Globus pallidus (tissue), 1 donor: Measurements from ENCODE around the gene ABCF2.
A peak's percentile ranks its signal among the peaks of the same experiment; 100 is the strongest.

Experiments used
- DNase-seq: peaks from one replicate; pipeline ENCODE4 v3.0.0-alpha.2; 2015; ENCODE audit warnings: low spot score

ABCF2 gene

DNA sequence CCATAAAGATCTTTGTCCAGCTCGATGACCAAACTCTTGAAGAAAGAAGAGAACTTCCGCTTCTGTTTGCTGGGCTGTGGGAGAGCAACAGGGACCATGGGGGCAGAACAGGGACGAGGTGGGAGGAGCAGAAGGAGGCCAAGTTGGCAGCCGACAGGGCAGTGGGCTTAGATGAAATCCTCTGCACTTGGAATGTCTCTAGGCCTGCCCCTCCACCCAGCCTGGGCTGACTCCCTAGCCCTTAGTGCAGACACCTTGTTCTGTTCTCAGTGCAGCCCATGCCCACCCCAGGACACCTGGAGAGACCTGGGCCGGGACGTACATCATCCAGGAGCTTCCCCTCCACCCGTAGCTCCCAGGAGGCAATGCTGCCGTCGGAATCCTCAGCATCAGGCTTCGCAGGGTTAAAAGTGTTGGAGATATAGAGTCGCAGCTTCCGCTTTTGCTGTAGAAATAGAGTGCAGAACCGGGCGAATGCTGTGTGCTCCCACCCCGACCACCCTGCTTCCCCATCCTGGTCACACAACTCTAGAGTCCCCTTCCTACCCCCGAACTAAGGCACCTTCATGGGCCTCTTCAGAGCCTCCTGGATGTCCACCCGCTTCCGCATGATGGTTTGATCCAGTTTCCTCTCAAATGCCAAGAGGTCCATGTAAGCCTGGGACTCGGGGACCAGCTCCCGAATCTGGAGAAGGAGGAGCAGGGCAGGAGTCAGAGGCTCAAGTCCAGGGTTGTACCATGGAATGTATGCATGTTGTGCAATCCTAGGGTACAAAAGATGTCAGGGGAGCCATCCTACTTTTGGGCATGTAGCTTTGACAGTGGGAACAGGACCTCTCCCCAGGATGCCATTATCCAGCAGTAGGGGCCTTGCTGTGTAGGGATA is 15.4 kb upstream of the ABCF2 start:
- DNase-seq = no peak

DNA sequence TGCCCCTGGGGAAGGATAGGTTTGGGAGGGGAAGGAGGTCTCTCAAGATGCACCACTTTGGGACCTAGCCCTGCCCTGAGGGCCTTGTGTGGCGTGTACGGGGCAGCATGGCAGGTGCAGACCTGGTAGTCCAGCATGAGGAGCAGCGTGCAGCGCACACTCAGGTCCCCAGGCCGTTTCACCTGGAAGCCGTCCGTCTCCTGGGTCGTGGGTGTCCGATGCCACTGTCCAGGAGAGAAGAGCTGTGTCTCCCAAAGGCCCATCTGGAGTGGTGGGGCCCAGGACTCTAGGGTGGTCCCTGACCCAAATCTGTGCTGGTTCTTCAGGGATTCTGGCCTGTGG is 14.7 kb upstream of the ABCF2 start:
- DNase-seq = no peak

DNA sequence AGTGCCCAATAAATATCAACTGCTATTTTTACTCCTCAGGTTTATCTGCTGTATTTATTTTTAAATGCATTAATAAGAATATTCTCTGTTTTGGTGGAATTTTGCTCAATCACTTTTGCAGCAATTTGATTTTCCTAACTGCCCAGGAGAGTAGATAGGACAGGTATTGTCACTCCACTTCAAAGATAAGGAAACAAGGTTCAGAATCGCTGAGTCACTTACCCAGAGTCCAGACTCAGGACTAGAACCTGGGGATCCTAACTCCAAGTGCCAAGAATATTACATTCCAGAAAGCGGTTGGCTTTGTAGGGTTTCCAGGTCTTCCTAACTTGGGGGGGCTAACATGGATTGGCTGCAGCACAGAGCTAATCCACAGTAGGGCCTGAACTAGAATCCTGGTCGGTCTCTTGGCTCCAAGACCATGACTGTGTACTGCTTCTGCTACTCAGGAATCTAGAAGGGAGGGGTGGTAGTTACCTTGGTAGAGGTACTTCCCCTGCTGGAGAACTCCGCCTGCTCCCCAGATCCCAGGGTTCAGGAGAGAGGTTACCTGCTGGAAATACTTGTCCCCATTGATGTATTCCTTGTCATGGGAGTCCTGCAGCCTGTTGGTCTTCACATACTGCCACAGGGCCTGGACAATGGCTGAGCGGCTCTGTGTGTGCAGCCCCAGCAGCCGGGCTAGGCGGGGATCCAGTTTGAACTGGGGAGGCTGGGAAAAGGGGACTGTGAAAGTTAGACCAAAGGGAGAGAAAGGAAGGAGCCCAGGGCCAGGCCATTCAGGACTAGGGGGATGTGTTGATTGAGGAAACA is 14.1 kb upstream of the ABCF2 start:
- no peak for DNase-seq

DNA sequence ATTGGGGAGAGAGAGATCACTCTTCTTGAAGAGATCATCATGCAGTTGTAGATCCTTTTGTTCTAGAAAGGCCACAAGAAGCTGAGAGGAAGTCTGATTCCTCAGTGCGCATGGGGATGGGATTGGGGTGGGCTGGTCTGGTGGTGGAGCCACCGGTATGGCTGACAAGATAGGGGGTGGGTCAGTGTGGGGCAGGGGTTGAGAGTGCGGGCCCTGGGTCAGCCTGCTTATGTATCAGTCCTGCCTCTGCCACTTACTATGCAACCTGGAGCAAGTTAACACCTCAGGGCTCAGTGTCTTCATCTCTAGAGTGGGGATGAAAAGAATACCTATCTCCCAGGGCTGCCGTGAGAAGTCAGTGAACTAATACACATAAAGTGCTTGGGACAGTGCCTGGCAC is 13.5 kb upstream of the ABCF2 start:
- DNase-seq = no peak

DNA sequence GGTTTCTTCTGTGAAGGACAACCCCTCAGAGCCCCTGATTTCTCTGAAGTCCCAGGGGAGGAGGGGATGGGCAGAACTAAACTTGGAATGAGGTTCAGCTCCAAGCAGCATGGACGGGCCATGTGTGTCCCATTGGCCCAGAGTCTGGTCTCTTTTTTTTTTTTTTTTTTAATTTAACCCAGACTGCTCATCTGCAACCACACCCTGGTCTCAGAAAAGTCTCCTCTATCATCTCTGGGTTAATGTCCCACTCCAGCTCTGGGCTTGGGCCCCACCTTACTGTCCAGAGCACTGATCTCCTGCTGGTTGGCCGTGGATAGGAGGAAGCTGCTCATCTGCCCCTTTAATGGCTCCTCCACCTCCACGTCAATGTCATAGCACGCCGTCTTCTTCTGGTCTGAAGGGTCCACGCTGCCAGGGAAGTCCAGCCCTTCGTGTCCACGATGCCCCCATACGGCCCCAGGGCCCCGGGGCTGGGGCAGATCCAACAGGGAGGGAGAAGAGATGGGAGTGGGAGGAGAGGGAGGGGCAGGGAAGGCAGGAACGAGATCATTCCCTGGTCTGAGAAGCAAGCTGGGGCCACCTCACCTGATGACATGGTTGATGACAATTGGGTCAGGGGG is 12.9 kb upstream of the ABCF2 start:
- no peak for DNase-seq

DNA sequence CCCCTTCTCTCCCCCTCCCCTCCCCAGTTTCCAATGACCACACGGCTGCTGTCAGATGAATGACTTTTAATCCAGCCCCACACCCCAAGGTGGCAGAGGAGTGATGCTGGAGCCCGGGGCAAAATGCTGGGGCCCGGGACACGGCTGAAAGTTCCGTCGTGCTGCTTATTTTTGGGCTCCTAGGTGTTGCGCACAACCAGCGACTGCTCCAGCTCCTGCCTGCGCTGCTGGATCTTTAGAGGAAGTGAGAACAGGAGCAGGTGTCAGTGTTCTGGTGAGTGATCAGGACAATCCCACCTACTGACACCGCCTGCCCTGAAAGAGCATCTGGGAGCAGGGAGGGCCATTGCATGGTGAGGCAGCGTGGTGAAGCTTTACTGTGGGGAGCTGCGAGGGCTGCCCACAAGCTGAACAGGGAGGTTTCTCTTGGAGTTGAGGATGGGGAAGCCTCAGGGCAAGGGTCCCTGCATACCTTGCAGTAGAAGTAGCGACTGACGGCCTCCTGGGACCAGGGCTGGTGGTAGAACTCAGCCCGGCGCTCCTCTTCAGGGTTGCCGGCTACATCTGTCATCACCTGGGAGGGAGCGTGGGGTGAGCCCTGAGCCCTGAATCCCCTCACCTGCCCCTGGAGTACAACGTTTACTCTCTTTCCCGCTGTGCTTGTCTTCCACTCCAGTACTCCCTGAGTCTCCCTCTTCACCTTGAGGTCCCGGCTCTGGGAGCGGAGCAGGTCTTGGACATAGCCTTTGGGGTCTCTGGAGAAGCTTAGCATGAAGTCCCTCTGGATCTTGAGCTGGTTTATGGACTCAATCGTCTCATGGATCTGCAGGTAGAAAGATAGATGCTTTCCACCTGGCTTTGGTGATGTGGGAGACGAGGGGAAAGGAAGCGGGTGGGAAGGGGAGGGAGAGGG is 12.2 kb upstream of the ABCF2 start:
- no peak for DNase-seq

DNA sequence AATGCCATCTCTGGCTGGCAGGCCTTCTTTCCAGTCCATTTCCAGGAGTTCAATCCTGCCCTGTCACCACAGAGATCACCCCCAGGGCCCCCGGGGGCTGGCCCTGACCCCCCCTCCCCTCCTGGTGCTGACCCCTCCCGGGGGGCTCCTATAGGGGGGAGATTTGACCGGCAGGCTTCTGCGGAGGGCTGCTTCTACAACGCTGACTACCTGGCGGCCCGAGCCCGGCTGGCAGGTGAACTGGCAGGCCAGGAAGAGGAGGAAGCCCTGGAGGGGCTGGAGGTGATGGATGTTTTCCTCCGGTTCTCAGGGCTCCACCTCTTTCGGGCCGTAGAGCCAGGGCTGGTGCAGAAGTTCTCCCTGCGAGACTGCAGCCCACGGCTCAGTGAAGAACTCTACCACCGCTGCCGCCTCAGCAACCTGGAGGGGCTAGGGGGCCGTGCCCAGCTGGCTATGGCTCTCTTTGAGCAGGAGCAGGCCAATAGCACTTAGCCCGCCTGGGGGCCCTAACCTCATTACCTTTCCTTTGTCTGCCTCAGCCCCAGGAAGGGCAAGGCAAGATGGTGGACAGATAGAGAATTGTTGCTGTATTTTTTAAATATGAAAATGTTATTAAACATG is 11.3 kb upstream of the ABCF2 start:
- no peak for DNase-seq

DNA sequence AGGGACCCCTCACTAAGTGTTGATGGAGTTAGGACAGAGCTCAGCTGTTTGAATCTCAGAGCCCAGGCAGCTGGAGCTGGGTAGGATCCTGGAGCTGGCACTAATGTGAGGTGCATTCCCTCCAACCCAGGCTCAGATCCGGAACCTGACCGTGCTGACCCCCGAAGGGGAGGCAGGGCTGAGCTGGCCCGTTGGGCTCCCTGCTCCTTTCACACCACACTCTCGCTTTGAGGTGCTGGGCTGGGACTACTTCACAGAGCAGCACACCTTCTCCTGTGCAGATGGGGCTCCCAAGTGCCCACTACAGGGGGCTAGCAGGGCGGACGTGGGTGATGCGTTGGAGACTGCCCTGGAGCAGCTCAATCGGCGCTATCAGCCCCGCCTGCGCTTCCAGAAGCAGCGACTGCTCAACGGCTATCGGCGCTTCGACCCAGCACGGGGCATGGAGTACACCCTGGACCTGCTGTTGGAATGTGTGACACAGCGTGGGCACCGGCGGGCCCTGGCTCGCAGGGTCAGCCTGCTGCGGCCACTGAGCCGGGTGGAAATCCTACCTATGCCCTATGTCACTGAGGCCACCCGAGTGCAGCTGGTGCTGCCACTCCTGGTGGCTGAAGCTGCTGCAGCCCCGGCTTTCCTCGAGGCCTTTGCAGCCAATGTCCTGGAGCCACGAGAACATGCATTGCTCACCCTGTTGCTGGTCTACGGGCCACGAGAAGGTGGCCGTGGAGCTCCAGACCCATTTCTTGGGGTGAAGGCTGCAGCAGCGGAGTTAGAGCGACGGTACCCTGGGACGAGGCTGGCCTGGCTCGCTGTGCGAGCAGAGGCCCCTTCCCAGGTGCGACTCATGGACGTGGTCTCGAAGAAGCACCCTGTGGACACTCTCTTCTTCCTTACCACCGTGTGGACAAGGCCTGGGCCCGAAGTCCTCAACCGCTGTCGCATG is 10.5 kb upstream of the ABCF2 start:
- no peak for DNase-seq

DNA sequence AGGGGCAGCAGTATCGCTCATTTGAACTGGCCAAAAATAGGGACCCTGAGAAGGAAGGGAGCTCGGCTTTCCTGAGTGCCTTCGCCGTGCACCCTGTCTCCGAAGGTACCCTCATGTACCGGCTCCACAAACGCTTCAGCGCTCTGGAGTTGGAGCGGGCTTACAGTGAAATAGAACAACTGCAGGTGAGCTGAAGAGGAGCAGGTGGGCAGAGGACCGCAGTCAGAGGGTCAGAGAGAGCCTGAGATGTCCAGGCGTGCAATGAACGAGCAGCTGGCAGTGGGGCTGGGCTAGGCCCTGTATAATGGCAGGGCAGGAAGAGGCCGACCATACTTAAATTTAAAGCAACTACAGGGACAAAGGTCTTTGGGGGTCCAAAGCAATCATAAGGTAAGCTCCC is 9.4 kb upstream of the ABCF2 start:
- no peak for DNase-seq

DNA sequence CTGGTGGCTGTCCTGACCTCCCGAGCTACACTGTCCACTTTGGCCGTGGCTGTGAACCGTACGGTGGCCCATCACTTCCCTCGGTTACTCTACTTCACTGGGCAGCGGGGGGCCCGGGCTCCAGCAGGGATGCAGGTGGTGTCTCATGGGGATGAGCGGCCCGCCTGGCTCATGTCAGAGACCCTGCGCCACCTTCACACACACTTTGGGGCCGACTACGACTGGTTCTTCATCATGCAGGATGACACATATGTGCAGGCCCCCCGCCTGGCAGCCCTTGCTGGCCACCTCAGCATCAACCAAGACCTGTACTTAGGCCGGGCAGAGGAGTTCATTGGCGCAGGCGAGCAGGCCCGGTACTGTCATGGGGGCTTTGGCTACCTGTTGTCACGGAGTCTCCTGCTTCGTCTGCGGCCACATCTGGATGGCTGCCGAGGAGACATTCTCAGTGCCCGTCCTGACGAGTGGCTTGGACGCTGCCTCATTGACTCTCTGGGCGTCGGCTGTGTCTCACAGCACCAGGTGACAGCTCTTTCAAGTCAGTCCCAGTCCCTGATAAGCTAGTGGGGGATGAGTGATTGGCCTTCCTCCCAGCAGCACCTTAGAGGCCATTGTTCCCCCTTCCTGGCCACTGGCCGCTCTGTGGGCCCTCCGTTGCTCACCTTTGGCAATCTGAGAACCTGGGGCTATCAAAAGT is 8.2 kb upstream of the ABCF2 start:
- DNase-seq = no peak

DNA sequence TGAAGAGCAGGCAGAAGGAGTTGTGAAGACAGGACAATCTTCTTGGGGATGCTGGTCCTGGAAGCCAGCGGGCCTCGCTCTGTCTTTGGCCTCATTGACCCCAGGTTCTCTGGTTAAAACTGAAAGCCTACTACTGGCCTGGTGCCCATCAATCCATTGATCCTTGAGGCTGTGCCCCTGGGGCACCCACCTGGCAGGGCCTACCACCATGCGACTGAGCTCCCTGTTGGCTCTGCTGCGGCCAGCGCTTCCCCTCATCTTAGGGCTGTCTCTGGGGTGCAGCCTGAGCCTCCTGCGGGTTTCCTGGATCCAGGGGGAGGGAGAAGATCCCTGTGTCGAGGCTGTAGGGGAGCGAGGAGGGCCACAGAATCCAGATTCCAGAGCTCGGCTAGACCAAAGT is 6.8 kb upstream of the ABCF2 start:
- no peak for DNase-seq

DNA sequence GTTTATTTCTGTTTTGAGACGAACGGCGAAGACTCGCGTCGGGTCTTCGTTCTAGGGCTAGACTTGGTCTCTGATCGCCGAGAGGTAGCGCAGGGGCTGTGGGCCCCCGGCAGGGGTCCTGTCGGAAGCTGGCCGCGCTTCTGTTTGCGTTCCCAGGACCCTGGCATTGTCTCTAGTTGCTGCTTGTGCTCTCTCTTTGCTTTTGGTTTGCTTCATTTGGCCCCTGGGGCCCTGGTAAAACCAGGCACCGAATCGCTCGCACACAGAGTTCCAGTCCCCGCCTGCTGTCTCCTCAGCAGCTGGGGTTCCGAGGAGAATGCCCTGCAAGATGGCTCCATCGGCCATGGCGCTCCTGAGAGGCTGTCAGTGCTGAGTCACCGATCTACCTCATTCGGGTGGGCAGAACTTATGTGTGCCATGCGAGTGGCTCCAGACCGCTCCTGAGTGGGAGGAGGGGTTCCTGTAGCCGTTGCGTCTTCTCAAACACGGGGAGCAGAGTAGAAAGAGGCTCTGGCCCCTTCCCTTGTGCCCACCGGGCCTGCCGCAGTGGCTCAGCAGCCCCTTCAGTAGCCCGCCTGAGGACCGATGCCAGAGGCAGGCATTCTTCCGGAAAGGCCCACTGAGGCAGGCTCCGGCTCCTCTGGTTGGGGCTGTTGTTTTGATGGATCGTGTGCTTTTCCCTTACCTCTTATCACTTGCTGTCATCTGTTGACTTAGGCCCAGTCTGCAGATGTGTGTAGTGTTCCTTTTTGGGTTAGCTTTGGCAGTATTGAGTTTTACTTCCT is 6.1 kb upstream of the ABCF2 start:
- DNase-seq = no peak

DNA sequence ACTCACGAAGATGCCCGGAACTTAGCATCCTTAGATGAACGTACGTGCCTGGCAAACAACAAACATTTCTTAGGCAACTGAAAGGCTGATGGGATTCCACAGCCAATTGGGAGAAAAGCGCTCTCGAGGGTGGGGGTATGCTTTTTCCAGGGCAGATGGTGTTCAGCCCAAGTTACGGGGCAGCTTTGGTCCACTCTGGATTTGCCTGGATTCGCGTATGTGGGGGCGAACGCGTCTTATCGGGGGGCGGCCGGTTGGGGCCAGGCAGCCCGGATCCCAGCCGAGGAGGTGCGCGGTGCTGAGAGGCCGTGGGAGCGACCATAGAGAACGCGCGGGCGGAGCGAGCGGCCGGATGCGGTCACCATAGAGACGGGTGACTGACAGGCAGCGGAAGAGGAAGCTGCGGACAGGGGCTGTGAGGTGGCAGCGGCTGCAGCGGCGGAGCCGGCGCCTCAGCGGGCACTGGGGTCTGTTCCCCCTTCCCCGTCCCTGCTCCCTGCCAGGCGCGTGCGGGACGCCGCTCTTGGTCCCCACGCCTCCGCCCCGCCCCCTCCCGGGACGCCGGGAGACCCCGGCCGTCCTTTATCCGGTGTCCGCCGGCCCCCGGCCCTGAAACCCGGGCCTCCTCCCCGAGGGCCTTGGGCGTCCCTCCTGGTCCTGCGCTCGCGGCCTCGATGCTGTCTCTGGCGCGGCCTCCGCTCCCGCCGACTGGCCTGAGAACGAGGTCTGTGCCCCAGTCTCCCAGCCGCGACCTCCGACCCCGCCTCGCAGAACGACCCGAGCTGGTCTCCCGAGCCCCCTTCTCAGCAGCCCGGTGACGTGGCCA is 5.3 kb upstream of the ABCF2 start, which contains the start of gene CHPF2:
TSS of gene CHPF2 (plus strand) at position 393 of the 826 bp plus-strand sequence. CDS start 1,529 bp downstream, outside the sequence.
- DNase-seq = peak; percentile 87

DNA sequence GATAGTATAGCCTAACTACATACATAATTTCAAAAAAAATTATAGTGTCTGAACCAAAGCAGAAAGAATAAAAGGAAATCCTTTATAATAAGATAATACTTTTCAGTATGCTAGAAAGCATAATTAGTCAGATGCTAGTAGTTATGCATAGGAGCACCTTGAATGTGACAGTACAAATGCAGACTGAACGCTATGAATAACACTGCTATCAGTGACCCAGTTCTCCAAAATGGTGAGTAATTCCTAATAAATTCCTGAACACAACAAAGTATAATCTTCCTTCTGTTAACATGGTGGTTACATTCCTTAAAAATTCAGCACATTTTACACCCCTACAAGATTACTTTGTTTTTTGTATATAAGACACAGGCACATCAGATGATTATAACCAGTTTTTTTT is 4.1 kb upstream of the ABCF2 start:
- no peak for DNase-seq

DNA sequence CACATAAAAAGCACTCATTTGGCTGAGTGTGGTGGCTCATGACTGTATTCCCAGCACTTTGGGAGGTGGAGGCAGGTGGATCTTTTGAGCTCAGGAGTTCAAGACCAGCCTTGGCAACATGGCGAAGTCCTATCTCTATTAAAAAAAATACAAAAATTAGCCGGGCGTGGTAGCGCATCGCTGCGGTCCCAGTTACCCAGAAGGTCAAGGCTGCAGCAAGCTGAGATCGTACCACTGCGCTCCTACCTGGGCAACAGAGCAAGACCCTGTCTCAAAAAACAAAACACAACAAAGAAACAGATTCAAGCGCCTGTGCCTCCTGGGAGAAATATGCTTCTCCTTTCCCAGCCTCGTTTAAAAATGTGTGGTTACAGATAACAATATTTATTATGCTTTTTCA is 2.2 kb upstream of the ABCF2 start:
- no peak for DNase-seq

DNA sequence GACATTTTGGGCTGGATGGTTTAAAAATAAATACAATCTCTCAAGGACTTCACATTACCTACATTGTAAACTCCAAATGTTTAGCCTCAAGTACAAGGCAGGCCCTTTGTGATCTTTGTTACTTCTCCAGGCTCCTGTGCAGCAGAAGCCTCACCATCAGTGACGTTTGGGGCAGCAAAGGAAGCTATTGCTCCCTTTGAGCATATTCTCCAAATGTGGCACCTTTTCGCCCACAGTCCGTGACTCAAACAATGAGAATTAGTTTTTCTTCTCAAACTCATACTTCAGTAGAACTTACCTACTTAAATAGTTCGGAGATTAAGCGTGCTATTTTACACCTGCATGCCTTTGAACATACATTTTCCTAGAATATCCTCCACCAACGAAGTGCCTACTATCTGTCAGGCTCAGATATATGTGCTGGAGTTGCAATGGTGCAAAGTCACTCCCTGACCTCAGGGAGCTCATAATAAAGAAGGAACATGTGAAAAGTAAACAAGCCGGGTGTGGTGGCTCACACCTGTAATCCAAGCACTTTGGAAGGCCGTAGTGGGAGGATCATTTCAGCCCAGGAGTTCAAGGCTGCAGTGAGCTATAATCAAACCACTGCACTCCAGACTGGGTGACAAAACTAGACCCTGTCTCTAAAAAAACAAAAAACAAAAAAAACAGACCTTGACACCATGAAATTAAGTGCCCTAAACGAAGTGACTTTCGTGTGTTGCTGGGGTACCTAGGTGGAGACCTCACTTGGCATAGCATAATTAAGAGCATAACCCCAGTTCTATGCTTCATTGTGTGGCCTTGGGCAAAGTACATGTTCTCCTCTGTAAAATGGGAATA is 1.2 kb upstream of the ABCF2 start:
- DNase-seq = no peak

DNA sequence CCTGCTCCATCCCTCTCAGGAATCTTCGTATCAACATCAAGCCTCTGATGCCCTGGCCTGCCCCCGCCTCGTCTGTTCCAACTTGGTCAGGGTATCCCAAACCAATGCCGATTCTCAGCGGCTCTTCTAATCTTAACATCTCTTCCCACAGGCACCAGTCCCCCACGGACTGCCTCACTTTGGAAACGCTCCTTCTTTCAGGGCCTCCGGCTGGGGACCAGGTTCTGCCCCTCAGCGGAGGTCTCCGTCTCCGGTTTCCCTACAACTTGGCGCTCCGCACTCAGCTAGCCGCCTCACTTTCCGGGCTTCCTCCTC is 488 bp downstream of the ABCF2 start:
- DNase-seq = no peak
